G401 (cell line): ENCODE measurements around the gene CDC5L. TPM values are rescaled to one million over a fixed set of nuclear protein-coding genes. Genes with fewer than 3 reads are reported as not detected.

Source experiments
- DNase-seq: peaks from one replicate; pipeline ENCODE4 v3.0.0-alpha.2; 2015; ENCODE audit warnings: low spot score
- in situ Hi-C: cut with HindIII; loops from 2 replicates; pipeline ENCODE4 v1.10.0; 2016; ENCODE audit warnings: low sequenced_read_pairs, mixed read lengths
- total RNA-seq: library from RNA; depleted of rRNA; stranded (reverse); fragments of >200 nt; shearing (Covaris generic); gene quantifications from 2 replicates; pipeline ENCODE4 v1.2.3, GENCODE V29; 2014; rRNA removed

Gene CDC5L
- total RNA-seq, 1 experiment from 2014 or later: 32.5 TPM

DNA sequence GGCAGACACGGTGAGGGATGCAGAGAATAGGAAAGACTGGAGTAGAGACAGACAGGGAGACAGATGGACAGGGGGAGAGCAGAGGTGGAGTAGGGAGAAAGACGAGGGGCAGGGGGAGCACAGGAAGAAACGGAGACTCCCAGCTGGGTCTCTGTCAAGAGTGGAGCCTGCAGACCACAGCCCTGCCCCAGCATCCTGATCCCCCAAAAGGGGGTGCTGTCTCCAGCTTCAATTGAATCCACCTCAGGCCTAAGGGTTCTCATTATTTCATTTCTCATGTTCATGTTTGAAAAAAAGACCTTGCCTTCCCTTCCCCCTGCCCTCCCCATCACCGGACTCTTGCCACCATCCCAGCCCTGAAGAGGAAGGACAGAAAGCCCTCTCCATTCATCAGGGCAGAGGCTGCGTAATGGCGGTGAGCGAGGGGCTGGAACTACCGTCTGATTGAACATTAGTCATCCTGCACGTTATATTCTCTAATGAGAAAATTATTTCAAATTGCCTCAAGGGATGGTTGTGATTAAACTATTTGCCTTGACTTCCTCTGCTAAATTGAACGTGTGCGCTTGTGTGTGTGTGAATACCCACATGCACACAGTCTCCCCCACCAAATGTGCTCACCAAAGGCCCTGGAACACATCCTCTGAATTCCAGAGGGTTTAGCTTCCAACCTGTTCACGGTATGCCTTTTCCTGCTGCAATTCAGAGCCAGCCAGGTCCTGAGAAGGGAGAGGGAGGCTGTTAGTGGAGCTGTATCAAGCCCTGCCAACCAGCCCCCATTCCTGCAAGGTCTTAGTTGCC, 98.3 kb downstream of the CDC5L start:
- no peak for DNase-seq
- in situ Hi-C loops: no loop called here

- DNase-seq: no peak
- in situ Hi-C loops: no loop called here
Observed at GRCh38 chr6:44487002-44487401, 99.5 kb downstream of the CDC5L start.

DNA sequence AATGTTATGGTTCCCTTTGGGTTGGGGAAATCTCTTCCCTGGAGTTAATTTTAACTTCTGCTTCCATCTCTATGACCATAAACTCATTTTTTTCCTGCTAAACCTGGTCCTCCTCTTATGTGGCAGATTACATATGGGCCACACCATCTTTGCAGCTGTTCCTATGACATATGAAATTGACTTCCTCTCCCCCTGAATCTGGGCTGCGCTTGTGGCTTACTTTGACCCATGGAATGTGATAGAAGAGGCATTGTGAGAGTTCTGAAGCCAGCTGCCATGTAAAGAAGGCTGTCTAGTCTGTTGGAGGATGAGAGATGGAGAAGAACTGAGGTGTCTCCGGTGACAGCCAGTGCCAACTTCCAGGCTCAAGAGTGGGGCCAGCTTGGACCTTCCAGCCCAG, 100.1 kb downstream of the CDC5L start:
- in situ Hi-C loops: no loop called here

DNA sequence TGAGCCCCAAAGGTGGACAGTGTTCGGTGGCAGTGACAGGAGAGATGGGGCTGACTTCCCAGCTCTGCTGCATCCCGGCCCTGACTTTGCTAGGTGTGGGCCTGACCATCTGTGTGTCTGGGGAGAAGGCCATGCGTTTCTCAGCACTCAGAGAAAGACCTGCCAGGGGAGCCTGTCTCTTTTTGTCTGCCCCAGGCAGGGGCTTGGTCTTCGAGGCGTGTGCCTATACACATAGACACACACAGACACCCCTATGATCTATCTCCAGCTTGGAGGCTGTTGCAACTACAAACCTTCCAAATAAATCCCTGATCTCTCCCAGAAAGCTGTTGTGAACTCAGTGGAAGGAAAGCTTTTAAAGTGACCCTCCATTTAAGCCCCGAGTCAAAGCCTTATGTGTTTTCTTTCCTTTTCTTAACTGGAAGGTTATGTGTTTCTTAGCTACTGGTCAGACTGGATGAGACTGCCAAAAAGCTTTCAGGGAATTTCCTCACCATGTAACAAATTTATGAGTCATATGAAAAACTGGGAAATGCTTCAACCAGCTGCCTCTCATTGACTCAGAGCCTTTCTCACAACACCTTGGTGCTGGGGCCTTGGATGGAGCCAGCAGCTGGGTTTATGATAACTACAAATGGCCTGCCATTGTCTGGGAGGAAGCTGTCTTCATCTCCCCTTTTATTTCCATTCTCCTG, 102.6 kb downstream of the CDC5L start:
- DNase-seq: no peak
- in situ Hi-C loops: no loop called here

More for the DNA sequence above, 100.1 kb downstream of the CDC5L start:
- DNase-seq: no peak

DNA sequence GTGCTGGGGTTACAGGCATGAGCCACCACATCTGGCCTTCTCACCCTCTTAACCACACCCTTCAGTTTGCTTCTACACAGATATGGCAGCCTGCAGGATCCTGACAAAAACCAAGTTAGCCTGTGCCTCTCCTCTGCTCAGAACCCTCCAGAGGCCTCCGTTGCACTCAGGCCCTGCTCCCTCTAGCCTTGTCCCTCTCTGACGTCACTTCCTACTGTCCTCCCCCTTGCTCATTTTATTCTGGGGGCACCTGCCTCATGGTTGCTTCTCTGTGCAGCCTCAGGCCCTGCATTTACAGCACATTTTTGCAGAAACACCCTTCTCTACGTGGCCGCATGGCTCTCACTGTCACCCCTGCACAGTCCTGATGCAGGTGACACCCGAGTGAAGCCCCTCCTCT, 105.6 kb downstream of the CDC5L start:
- no peak for DNase-seq
- in situ Hi-C loops: no loop called here

GRCh38 chr6:44493593-44493992, 106.1 kb downstream of the CDC5L start:
- in situ Hi-C loops: no loop called here
- no peak for DNase-seq

- in situ Hi-C loops: no loop called here
- no peak for DNase-seq
Observed at GRCh38 chr6:44494011-44494501, 106.5 kb downstream of the CDC5L start.

- DNase-seq: no peak
- in situ Hi-C loops: no loop called here
Observed at GRCh38 chr6:44495036-44495901, 107.8 kb downstream of the CDC5L start.

DNA sequence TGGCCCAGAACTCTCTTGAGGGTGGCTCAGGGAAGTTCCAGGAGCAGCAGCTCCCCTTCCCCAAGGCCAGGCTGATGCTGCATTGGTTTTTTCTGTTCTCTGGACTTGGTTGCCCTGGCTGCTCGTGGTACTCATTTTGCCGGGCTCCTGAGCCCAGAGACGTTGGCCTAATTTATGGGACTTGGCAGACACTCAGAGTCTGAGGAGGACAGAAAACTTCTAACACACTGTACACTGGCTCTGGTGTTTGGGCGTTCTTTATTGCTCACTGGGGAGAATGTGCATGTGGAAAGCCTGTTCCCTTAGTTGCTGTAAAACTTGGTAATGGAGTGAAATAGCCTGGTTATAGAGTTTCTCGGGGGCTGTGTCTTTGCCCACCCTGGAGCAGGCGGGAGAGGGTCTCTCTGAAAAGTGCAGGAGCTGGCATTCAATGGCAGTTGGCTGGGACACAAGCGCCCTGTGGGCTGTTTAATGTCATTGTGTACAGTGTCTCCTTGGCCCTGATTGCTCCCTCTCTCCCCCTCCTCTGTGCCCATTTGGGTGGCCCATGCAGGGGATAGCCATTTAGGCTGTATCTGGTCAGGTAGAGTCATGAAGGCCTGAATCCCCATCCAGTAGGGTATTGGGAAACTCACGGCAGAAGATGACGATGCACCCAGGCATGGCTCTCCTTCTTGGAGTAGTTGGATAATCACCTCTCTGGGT, 109.3 kb downstream of the CDC5L start:
- in situ Hi-C loops: no loop called here
- no peak for DNase-seq

DNA sequence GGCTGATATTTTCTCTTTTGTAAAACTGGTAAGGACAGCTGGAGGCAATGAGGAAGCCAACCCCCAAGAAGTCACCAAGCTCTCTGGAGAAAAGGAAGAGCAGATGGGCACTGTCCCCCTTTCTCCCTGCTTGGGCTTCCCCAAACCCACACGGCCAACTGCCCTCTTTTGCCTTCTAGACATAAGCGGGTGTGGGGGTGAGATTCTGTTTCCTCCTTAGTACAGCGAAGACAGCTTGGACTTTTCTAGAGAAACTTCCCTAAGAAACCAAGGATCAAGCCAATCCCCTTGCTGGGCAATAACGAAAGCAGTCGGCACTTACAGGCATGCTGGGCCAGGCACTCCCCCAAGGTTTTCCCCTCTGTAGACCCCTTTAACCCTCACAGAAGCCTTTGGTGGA, 110.3 kb downstream of the CDC5L start:
- no peak for DNase-seq
- in situ Hi-C loops: no loop called here

- in situ Hi-C loops: no loop called here
- DNase-seq: no peak
Observed at GRCh38 chr6:44498436-44498835, 110.9 kb downstream of the CDC5L start.

DNA sequence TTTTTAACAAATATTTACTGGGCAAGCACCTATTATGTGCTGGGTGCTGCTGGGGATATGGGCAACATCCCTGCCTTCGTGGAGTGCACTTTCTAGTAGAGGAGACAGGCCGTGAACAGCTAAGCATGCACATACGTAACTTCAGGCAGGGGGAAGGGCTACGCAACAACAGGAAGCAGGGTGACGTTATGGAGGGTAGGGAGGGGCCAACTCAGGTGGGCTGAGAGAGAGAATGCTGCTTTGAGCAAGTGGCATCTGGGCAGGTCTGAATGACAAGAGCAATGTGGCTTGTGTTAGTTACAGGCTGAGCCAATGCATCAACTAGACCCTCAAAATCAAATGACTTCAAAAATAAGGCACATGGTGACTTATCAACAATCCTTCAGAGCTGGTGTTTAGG, 112.1 kb downstream of the CDC5L start:
- no peak for DNase-seq
- in situ Hi-C loops: no loop called here

Other genes starting within 250 kb of the CDC5L start
- not detected in 2 replicates for gene CAPN11, start 228.9 kb upstream of the CDC5L start, total RNA-seq
- gene MYMX, start 170.8 kb upstream of the CDC5L start, total RNA-seq: 0.43 and 8.3 TPM in 2 replicates
- gene SLC29A1, start 164.1 kb upstream of the CDC5L start, total RNA-seq: 40.1 and 46.1 TPM in 2 replicates
- 1,050 and 1,370 TPM in 2 replicates for gene HSP90AB1, start 140.6 kb upstream of the CDC5L start, total RNA-seq
- 73.4 and 80.4 TPM in 2 replicates for gene SLC35B2, start 130.2 kb upstream of the CDC5L start, total RNA-seq
- 27.7 and 58.6 TPM in 2 replicates for gene NFKBIE, start 122.2 kb upstream of the CDC5L start, total RNA-seq
- gene TMEM151B, start 117.3 kb upstream of the CDC5L start, total RNA-seq: 14.3 and 14.6 TPM in 2 replicates
- gene AARS2, start 74.4 kb upstream of the CDC5L start, total RNA-seq: 33.8 and 41.5 TPM in 2 replicates
- 8.4 and 10.1 TPM in 2 replicates for gene SPATS1, start 45.1 kb upstream of the CDC5L start, total RNA-seq